ENCODE data around the gene MAGEF1. TPM values are rescaled to one million over a fixed set of nuclear protein-coding genes. Genes with fewer than 3 reads are reported as not detected.

Gene MAGEF1
- total RNA-seq, 1 donor from 2014 or later = 26.2 TPM

DNA sequence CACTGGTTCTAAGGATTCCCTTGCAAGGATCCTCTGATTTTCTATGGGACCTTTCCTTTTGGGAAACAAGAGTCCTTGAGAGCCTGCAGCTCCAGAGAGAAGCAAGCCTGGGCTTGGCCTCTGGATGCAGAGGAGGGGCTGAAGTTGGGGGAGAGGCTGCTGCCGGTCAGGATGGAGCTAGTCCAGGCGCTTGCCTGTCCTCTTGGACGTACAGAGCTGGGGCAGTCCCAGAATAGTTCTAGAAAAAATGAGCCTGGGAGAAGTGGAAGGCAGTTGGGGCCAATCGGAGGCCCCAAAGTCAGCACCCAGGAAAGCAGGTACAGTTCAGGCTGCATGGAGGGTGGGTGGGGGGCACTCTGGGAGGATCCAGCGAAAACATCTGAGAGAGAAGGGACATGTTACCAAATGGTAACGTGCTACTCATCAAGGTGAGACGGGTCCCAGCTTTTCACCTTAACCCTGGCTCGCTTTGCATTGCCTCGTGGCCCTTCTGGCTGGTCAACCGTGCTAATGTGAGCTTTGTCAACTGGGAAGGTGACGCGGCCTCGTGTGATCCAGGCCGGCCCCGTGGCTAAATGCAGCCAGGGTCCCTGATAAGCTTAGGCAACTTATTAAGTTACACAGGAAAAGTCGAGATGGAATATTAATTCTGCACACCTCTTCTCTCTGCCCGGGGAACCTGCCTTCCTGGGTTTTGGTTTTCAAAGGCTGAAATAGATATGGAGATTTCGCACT is 38.7 kb upstream of the MAGEF1 start:
- TF ChIP-seq EZH2 (IDR thresholded peaks at IDR 0.05; ENCODE audit: insufficient read depth, low read length) = no peak
- TF ChIP-seq, protein P1, sequence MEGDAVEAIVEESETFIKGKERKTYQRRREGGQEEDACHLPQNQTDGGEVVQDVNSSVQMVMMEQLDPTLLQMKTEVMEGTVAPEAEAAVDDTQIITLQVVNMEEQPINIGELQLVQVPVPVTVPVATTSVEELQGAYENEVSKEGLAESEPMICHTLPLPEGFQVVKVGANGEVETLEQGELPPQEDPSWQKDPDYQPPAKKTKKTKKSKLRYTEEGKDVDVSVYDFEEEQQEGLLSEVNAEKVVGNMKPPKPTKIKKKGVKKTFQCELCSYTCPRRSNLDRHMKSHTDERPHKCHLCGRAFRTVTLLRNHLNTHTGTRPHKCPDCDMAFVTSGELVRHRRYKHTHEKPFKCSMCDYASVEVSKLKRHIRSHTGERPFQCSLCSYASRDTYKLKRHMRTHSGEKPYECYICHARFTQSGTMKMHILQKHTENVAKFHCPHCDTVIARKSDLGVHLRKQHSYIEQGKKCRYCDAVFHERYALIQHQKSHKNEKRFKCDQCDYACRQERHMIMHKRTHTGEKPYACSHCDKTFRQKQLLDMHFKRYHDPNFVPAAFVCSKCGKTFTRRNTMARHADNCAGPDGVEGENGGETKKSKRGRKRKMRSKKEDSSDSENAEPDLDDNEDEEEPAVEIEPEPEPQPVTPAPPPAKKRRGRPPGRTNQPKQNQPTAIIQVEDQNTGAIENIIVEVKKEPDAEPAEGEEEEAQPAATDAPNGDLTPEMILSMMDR (IDR thresholded peaks at IDR 0.05; ENCODE audit: insufficient read depth, low read depth, low read length) = no peak
- no peak overlapping the region for H3K4me3 ChIP-seq (ENCODE audit: insufficient read depth, low read depth, low read length)
- no peaks in the 10 kb centered on the region for H3K36me3 Mint-ChIP-seq (ENCODE audit: low read depth, unreplicated experiment)
- DNase-seq (ENCODE audit: low read depth) (no peak), FAIRE-seq (no peak)
- no peak overlapping the region for H3K4me2 ChIP-seq (ENCODE audit: low read length)
- no peaks in the 10 kb centered on the region for H4K20me1 ChIP-seq (ENCODE audit: insufficient read depth, low read length)
- no peak overlapping the region for H3K27ac Mint-ChIP-seq (ENCODE audit: unreplicated experiment)
- peaks cover 5% of the 10 kb centered on the region for H3K4me1 Mint-ChIP-seq (ENCODE audit: low read depth, unreplicated experiment)
- no peaks in the 10 kb centered on the region for H3K79me2 ChIP-seq (ENCODE audit: insufficient read depth, low read length)
- H3K9me3 Mint-ChIP-seq (ENCODE audit: unreplicated experiment) = no peaks in the 10 kb centered on the region
- no peaks in the 10 kb centered on the region for H3K4me1 ChIP-seq (ENCODE audit: insufficient read depth, low read length)
- H3K9me3 ChIP-seq (ENCODE audit: insufficient read depth, low read depth, low read length) = peaks cover 3% of the 10 kb centered on the region
- no peak overlapping the region for H3K4me3 Mint-ChIP-seq (ENCODE audit: unreplicated experiment)
- H3K27me3 Mint-ChIP-seq (ENCODE audit: low read depth, unreplicated experiment) = peaks cover 24% of the 10 kb centered on the region
- no peak overlapping the region for H3K27ac ChIP-seq (ENCODE audit: low read depth, low read length)
- H3K36me3 ChIP-seq (ENCODE audit: insufficient read depth, low read length) = no peaks in the 10 kb centered on the region
- no peak overlapping the region for H2AFZ ChIP-seq (ENCODE audit: low read depth, low read length)
- peaks cover 4% of the 10 kb centered on the region for H3K27me3 ChIP-seq (ENCODE audit: insufficient read depth, low read length)
- H3K9ac ChIP-seq (ENCODE audit: low read length) = no peak overlapping the region

DNA sequence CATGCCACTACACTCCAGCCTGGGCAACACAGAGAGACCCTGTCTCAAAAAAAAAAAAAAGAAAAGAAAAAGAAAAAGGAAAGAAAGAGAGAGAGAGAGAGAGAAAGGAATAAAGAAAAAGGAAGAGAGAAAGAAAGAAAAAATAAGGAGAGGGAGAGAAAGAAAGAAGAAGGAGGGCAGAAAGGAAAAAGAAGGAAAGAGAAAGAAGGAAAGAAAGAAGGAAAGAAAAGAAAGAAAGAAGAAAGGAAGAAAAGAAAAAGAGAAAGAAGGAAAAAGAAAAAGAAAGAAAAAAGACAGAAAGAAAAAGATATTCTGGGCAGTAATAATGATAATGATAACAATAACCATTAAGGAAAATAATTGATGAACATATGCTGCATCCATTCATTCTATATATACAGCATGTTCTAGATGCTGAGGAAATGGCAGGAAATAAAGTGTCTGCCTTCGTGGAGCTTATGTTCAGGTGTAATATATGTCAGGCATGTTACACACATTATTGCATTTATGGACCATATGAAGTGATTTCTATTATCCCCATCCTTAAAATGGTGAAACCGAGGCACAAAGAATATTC is 37.4 kb upstream of the MAGEF1 start:
- Histone ChIP-seq H4K20me1 (ENCODE audit: insufficient read depth, low read length) (no peaks in the 10 kb centered on the region), H3K36me3 (ENCODE audit: insufficient read depth, low read length) (no peaks in the 10 kb centered on the region), H3K4me2 (ENCODE audit: low read length) (no peak overlapping the region), H3K27me3 (ENCODE audit: insufficient read depth, low read length) (peaks cover 7% of the 10 kb centered on the region), H3K79me2 (ENCODE audit: insufficient read depth, low read length) (no peaks in the 10 kb centered on the region), H3K4me3 (ENCODE audit: insufficient read depth, low read depth, low read length) (no peak overlapping the region), H3K4me1 (ENCODE audit: insufficient read depth, low read length) (no peaks in the 10 kb centered on the region), H3K9ac (ENCODE audit: low read length) (no peak overlapping the region), H3K27ac (ENCODE audit: low read depth, low read length) (no peak overlapping the region), H3K9me3 (ENCODE audit: insufficient read depth, low read depth, low read length) (peaks cover 3% of the 10 kb centered on the region), H2AFZ (ENCODE audit: low read depth, low read length) (no peak overlapping the region)
- Mint-ChIP-seq H3K36me3 (ENCODE audit: low read depth, unreplicated experiment) (no peaks in the 10 kb centered on the region), H3K9me3 (ENCODE audit: unreplicated experiment) (no peaks in the 10 kb centered on the region), H3K27me3 (ENCODE audit: low read depth, unreplicated experiment) (peaks cover 27% of the 10 kb centered on the region), H3K4me3 (ENCODE audit: unreplicated experiment) (no peak overlapping the region), H3K27ac (ENCODE audit: unreplicated experiment) (no peak overlapping the region), H3K4me1 (ENCODE audit: low read depth, unreplicated experiment) (peaks cover 5% of the 10 kb centered on the region)
- no peak for FAIRE-seq
- TF ChIP-seq EZH2 (IDR thresholded peaks at IDR 0.05; ENCODE audit: insufficient read depth, low read length) = no peak
- TF ChIP-seq, protein P1 (IDR thresholded peaks at IDR 0.05; ENCODE audit: insufficient read depth, low read depth, low read length) = no peak
- no peak for DNase-seq (ENCODE audit: low read depth)

All from astrocyte (in vitro differentiated cells and primary cell).